Measurements from ENCODE around the gene WASHC4.

WASHC4 gene

GRCh38 chr12:105164068-105164467 lies 56.5 kb downstream of the WASHC4 start:
- H3K9me3 ChIP-seq (ENCODE audit: control insufficient read depth, insufficient read depth, low read length): no peaks in the 10 kb centered on the region
- no peaks in the 10 kb centered on the region for H3K79me2 ChIP-seq (ENCODE audit: control insufficient read depth, low read length)
- no peaks in the 10 kb centered on the region for H3K27me3 ChIP-seq (ENCODE audit: control insufficient read depth, low read length)
- H3K4me1 ChIP-seq (ENCODE audit: control insufficient read depth, low read length): no peaks in the 10 kb centered on the region
- no peaks in the 10 kb centered on the region for H3K9me2 ChIP-seq (replicated peaks; ENCODE audit: control insufficient read depth, low read length)
- H3K4me3 ChIP-seq (ENCODE audit: low read length): no peak overlapping the region
- TF ChIP-seq CTCF (IDR thresholded peaks at IDR 0.05; ENCODE audit: low read depth, low read length, poor library complexity, severe bottlenecking): no peak
- TF ChIP-seq EZH2phosphoT487 (IDR thresholded peaks at IDR 0.05; ENCODE audit: borderline replicate concordance, low read length): no peak
- H3K36me3 ChIP-seq (ENCODE audit: control insufficient read depth, low read length): peaks cover 92% of the 10 kb centered on the region
- 0 out of 2 replicates have a peak, but pooled peaks cover 5% of the 10 kb centered on the region for H3F3A ChIP-seq (ENCODE audit: control insufficient read depth, insufficient read depth)
- no peaks in the 10 kb centered on the region for H4K20me1 ChIP-seq (ENCODE audit: control insufficient read depth, insufficient read depth, low read depth, low read length)
- H3K27ac ChIP-seq (ENCODE audit: low read depth, low read length): no peak overlapping the region
- no peak overlapping the region for H3K4me2 ChIP-seq (ENCODE audit: low read length)

GRCh38 chr12:105166736-105167135 lies 59.2 kb downstream of the WASHC4 start:
- H3K79me2 ChIP-seq (ENCODE audit: control insufficient read depth, low read length): no peaks in the 10 kb centered on the region
- H3K27ac ChIP-seq (ENCODE audit: low read depth, low read length): no peak overlapping the region
- no peaks in the 10 kb centered on the region for H3K27me3 ChIP-seq (ENCODE audit: control insufficient read depth, low read length)
- no peaks in the 10 kb centered on the region for H3K9me3 ChIP-seq (ENCODE audit: control insufficient read depth, insufficient read depth, low read length)
- H3K4me1 ChIP-seq (ENCODE audit: control insufficient read depth, low read length): peaks cover 12% of the 10 kb centered on the region
- H3K36me3 ChIP-seq (ENCODE audit: control insufficient read depth, low read length): peaks cover 89% of the 10 kb centered on the region
- no peak overlapping the region for H3K4me2 ChIP-seq (ENCODE audit: low read length)
- H3F3A ChIP-seq (ENCODE audit: control insufficient read depth, insufficient read depth): 0 out of 2 replicates have a peak, but pooled peaks cover 5% of the 10 kb centered on the region
- no peaks in the 10 kb centered on the region for H4K20me1 ChIP-seq (ENCODE audit: control insufficient read depth, insufficient read depth, low read depth, low read length)
- no peak overlapping the region for H3K4me3 ChIP-seq (ENCODE audit: low read length)
- H3K9me2 ChIP-seq (replicated peaks; ENCODE audit: control insufficient read depth, low read length): no peaks in the 10 kb centered on the region
- no peak for TF ChIP-seq EZH2phosphoT487 (IDR thresholded peaks at IDR 0.05; ENCODE audit: borderline replicate concordance, low read length)
- no peak for TF ChIP-seq CTCF (IDR thresholded peaks at IDR 0.05; ENCODE audit: low read depth, low read length, poor library complexity, severe bottlenecking)

GRCh38 chr12:105167346-105167745 lies 59.8 kb downstream of the WASHC4 start:
- Histone ChIP-seq H3K27ac (ENCODE audit: low read depth, low read length) (no peak overlapping the region), H3K9me3 (ENCODE audit: control insufficient read depth, insufficient read depth, low read length) (no peaks in the 10 kb centered on the region), H3K4me3 (ENCODE audit: low read length) (no peak overlapping the region), H3K36me3 (ENCODE audit: control insufficient read depth, low read length) (peaks cover 88% of the 10 kb centered on the region), H3K9me2 (replicated peaks; ENCODE audit: control insufficient read depth, low read length) (no peaks in the 10 kb centered on the region), H3K4me2 (ENCODE audit: low read length) (no peak overlapping the region), H4K20me1 (ENCODE audit: control insufficient read depth, insufficient read depth, low read depth, low read length) (no peaks in the 10 kb centered on the region), H3K79me2 (ENCODE audit: control insufficient read depth, low read length) (no peaks in the 10 kb centered on the region), H3K4me1 (ENCODE audit: control insufficient read depth, low read length) (peaks cover 18% of the 10 kb centered on the region), H3K27me3 (ENCODE audit: control insufficient read depth, low read length) (no peaks in the 10 kb centered on the region), H3F3A (ENCODE audit: control insufficient read depth, insufficient read depth) (0 out of 2 replicates have a peak, but pooled peaks cover 5% of the 10 kb centered on the region)
- TF ChIP-seq CTCF (IDR thresholded peaks at IDR 0.05; ENCODE audit: low read depth, low read length, poor library complexity, severe bottlenecking): no peak
